Fibroblast of skin of right biceps (primary cell): Measurements from ENCODE around the gene CASP7.
"Not testable (repeated sequence)": the region's sequence is repeated elsewhere in the genome, so short reads cannot be mapped to it uniquely, and the experiment has no call there.

Experiments used
- DNase-seq: peaks from one replicate; pipeline ENCODE4 v3.0.0-alpha.2; 2013

Gene CASP7

GRCh38 chr10:113762083-113762482, 82.4 kb downstream of the CASP7 start:
- no peak for DNase-seq

DNA sequence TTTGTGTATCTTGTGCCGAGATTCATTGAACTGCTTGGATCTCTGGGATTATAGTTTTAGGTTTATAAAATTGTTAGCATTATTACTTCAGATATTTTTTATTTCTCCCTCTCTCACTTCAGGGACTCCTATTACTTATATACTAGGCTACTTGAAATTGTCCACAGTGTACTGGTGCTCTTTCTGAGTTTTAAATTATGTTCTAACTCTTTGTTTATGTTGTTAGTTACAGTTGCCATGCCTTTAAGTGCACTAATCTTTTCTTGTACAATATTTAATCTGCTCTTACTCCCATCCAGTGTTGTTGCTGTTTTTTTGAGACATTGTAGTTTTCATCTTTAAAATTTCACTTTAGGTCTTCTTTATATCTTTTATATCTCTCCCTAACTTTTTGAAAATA, 84.9 kb downstream of the CASP7 start:
- DNase-seq: no peak

GRCh38 chr10:113765910-113766309, 86.2 kb downstream of the CASP7 start:
- DNase-seq: no peak

DNA sequence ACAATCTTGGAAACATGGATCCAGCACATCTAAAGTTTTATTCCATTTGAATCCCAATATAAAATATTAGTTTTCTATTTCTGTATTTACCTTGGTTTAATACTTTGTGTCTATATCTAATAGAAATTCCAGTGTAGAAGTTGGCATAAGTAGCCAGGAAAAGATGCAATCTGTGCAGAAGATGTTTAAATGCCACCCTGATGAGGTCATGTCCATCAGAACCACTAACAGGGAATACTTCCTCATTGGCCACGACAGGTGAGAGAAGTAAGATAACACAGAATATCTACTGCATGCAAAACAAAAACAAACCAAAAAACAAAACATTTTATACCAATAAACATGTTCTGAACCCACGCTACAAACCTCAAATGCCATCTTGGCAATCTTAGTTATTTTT, 87.5 kb downstream of the CASP7 start:
- no peak for DNase-seq

- no peak for DNase-seq
Observed at GRCh38 chr10:113770346-113770745, 90.6 kb downstream of the CASP7 start.

DNA sequence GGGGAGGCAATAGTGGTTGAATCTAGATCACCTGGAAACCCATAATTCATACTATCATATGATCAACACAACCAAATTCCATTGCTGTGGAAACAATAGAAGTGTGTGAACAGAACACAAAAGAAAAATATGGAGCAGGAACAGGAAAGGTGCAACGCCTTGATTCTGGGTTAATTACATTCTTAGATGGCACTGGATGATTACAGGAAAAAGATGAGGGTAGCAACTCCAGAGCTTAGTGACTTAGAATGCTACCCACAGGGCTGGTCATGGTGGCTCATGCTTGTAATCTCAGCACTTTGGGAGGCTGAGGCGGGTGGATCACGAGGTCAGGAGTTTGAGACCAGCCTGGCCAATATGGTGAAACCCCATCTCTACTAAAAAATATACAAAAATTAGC, 91.4 kb downstream of the CASP7 start:
- DNase-seq: not testable (repeated sequence)

DNA sequence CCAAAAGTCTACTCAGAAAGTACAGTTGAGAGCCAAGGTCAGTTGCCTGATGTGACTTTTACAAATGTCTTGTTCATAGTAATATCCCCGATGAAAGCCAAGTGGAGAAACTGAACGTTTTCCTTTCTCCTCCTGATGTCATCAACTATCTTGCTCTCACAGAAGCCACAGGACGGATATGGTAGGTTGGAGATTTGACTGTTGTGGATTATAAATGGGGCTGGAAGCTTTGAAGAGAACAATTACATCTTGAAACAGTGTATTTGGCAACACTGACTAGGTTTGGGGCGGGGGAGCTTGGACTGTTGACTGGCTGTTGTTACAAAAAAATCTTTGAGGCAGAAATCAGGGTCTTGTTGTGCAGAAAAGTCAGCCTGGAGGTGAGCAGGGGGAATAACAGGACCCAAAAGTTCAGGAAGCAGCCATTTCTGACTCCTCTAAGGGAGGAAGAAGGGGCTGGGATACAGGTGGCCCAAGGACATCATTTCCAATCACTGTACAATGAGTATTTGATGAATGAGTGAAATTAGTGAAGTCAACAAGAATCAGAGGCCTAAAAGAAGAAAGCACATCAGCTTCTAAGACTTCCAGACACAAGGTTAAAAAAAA, 96.1 kb downstream of the CASP7 start:
- no peak for DNase-seq

- DNase-seq: no peak
Observed at GRCh38 chr10:113776553-113776952, 96.8 kb downstream of the CASP7 start.
